GM21515 (cell line): ENCODE measurements around the gene SDK1.
"Not testable (repeated sequence)": the region's sequence is repeated elsewhere in the genome, so short reads cannot be mapped to it uniquely, and the experiment has no call there.

Experiments
- ATAC-seq: cut with Tn5 transposase; IDR thresholded peaks from one replicate; pipeline ENCODE4 v1.9.1; 2021; ENCODE audit not compliant: unreplicated experiment

SDK1 gene

DNA sequence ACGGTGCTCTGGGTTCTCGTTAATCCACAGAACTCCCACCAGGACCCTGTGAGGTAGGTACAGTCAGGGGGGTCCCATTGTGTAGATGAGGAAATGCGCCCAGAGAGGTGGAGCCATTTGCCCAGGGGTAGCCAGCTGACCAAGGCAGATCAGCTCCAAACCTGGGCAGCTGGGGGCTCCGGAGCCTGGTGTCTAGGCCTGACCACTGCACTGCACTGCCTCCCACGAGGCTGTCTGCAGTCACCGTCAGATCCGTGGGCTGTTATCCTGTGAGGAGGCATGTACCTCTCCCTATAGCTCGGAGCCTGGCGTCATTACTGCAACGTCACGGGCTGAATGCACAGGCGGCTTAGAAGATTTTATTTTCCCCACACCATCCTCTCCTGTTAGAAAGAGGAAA, 969.2 kb downstream of the SDK1 start:
- ATAC-seq, result no peak

DNA sequence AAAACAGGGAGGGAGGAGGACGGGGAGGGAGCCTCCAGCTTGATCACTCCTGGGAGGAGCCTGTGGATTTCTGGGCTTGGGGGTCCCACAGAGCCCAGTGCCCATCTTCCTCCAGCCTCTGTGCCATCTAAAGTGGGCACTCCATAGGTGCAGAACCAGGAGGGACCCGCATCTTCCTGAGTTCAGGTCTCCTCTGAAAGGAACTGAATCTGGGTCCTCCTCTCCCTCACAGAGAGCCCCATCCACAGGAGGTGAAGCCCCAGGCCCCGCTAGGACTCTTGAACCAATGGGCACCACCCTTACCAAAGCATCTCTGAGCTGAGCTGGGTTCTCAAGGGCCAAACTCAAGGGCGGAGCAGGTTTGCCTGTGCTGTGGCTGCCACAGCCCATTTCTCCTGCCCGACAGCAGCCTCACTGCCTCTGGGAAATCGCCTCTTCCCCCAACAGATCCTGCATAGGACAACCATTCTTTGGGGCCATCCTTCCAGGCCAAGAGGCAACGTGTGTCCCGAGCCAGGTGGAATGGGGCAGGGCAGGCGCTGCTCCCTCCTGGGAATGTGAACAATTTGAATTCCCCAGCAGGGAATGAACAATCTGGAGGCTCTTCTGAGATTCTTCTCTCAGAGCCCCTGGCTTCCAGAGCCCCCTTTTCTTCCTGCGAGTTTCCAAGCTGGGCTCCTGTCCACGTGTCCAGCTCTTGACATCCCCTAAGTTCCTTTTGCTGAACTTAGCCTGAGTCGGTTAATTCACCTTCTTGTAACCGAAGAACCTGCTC, 970.1 kb downstream of the SDK1 start:
- ATAC-seq, result no peak

DNA sequence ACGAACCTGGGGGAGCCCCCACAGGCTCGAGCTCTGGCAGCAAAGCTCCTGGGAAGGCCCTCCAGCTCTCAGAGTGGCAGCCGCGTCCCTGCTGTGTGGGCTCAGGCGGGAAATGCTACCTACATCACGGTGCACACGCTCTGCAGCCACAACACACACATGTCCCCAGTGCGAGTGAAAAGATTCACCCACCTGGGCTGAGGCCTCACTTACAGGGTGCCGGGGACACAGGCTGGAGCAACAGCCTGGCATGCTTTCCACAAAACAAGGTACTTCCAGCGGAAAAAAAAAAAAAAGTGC, 970.6 kb downstream of the SDK1 start:
- ATAC-seq, result no peak

DNA sequence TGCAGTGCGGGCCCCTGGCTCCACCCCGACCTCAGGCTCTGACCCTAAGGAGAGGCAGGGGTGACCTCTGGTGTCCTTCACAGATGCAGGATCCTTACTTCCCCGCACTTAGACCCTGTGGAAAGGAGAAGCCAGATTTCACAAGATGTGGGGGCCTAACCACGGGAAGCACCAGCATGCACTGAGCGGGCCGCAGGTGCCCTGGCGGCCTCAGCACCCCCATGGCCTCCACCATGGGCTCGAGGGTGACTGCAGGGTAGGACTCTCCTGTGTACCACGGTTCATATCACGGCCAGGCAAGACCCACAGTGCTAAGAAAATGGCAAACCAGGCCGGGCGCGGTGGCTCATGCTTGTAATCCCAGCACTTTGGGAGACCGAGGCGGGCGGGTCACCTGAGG, 971.1 kb downstream of the SDK1 start:
- ATAC-seq, result no peak

DNA sequence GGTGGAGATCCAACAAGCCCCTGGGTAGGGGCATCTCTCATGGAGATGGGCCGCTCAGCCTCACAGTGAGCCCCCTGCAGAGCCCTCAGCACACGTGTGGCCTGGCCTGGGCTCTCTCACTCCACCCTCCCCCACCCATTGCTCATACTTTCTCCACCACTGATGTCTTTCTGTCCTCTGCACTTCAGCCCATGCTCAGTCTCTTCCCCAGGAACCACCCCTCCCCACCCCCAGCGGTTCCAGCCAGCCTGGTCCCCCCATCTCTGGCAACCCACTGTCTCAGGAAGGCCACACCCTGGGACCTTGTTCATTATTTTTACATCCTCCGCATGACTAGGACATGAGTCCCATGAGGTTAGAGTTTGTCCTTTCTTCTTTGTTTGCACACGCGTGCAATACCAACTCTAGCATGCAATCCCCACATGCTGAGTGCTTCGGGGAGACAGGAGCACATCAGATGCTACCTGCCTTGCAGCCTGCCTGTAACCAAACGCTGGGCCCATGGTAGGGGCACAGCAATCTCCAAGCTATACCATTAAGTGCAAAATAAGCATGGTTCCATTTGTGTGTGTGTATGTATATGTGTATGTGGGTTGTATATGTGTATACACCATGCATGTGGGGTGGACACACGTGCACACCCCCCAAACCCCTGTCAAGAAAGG, 972.6 kb downstream of the SDK1 start:
- ATAC-seq, result no peak

DNA sequence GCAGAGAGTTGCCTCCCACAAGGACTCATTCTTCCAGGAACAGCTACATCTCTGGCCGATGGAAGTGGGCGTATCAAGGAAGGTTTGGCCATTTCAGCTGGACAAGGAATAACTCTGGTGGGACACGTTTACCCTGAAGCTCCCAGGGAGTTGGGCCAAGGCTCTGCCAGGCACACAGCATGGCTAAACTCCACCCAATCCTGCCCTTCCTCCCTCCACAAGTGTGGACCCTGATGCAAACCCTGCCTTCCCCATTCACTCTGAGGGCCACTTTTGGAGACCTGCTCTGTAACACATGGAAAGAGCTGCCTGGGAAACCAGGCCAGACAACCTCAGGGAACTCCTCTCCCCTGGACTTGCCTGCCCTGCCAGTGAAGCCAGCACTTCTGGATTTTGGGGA, 973.2 kb downstream of the SDK1 start:
- no peak for ATAC-seq

DNA sequence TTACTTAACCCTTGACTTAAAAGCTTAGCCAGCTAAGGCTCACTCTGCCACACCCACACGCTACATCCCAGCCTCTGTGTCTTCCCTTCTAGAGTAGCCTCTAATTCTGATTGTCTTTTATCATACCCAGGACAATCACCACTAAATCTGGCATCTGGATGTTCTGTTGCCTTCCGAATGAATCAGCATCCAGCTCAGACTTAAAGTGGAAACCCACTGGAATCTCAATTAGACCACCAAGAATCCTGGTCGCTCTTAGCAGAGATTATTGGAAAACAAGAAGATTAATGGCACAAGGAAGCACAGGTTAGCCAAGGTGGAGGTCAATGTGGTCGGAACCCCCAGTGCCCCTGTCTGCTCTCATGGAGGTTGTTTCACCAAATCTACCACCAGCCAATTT, 976.9 kb downstream of the SDK1 start:
- ATAC-seq, result no peak

DNA sequence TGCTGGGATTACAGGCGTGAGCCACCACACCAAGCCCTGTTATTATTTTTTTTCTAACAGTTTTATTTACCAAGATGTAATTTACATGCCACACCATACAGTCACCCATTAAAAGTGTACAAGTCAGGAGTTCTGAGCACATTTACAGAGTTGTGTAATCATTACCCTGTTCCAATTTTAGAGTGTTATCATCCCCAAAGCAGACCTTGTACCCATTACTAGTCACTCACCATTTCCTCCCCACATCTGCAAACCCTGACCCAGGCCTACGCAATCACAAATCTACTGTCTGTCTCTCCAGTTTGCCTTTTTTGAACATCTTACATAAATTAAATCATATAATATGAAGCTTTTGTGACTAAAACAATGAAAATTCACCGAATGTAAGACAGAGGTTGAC, 978.2 kb downstream of the SDK1 start:
- ATAC-seq, result no peak

DNA sequence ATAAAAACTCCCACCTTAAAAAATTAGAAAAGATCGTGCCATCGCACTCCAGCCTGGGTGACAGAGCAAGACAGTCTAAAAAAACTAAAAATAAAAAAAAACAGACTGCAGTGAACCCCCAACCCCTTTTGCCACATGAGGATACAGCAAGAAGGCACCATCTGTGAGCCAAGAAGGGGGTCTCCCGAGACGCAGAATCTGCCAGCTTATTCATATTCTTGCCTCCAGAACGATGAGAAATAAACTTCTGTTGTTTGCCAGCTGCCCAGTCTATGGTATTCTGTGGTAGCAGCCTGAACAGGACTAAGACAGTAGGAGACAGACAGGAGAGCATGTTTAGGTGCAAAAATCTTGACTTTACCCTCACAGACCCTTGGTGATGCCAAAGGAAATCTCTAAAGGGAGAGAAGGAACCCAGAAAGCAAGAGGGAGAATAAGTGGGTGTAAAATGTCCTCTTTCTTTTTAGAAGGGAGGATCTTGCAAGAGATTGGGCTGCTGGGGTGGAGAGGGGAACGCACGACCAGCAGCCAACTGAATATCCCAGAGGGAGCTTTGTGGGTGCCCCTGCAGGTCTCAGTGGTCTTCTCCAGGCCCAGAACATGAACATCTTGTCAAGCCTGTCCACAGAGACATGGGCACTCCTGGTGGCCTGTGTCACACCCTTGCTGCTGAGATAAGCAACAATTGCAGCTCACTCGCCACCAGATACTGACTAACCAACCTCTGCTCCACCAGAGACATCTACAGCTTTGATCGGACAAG, 980.4 kb downstream of the SDK1 start:
- ATAC-seq, result no peak

DNA sequence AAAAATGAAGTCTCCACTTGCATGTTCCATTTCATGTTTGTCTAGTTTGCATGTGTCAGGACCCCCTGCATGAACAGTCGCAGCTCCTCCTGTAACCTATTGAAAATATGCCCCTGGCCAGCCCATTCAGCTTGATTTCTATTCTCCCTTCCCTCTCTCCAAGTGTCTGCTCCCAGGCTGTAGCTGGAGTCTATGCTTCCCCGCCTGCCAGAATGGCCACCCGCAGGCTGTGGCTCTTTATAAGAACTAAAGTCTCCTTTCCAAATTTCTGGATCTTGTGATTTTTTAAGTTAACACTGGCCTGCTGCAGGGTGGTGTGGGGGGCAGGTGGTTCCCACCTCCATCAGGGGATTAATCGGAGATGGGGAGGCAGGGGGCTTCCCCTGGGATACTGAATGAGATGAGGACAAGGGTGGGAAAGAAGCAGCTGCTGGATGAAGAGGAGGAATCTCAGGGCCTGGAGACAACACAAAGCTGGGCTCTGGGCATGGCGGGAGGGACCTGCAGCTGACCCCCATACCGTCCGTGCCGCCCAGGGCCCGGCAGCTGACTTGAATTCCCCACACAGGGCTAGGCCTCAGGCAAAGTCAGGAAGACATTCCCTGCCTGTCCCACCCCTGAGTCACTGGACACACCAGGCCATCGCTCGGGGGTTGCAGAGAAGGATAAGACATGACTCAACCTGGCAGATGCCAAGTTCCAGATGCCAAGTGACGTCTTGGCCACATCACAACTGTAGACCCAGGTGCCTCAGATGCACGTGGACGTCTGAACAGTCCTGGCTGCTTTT, 981.6 kb downstream of the SDK1 start:
- ATAC-seq, result no peak

DNA sequence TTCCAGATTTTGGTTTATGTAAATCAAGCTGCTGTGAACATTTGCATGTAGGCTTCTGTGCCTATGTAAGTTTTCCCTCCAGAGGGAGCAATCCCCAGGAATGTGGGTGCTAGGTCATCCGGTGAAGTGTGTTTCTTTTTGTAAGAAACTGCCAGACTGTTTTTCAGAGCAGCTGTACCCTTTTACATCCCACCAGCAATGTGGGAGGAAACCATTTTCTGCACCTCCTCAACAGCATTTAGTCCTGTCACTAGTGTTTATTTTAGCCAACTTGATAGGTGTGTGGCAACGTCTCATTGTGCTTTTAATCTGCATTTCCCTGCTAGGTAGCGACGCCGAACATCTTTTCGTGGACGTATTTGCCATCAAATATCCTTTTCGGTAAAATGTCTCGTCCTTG, 985.3 kb downstream of the SDK1 start:
- no peak for ATAC-seq

DNA sequence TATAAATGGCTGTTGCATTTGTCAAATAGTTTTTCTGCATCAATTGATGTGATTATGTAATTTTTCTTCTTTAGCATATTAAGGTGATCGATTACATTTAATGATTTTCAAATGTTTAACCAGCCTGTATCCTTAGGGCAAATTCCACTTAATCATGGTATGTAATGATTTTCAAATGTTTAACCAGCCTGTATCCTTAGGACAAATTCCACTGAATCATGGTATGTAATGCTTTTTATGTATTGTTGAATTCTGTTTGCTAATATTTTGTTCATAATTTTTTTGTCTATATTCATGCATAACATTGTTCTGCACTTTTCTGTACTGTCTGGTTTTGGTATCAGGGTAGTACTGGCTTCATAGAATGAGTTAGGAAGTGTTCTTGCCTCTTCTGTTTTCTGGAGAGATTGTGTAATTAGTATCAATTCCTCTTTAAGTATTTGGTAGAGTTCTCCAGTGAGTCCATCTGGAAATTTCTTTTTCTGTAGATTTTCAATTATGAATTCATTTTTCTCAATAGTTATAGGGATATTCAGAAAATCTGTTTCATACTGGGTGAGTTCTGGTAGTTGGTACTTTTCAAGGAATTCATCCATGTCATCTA, 987.8 kb downstream of the SDK1 start:
- no peak for ATAC-seq

DNA sequence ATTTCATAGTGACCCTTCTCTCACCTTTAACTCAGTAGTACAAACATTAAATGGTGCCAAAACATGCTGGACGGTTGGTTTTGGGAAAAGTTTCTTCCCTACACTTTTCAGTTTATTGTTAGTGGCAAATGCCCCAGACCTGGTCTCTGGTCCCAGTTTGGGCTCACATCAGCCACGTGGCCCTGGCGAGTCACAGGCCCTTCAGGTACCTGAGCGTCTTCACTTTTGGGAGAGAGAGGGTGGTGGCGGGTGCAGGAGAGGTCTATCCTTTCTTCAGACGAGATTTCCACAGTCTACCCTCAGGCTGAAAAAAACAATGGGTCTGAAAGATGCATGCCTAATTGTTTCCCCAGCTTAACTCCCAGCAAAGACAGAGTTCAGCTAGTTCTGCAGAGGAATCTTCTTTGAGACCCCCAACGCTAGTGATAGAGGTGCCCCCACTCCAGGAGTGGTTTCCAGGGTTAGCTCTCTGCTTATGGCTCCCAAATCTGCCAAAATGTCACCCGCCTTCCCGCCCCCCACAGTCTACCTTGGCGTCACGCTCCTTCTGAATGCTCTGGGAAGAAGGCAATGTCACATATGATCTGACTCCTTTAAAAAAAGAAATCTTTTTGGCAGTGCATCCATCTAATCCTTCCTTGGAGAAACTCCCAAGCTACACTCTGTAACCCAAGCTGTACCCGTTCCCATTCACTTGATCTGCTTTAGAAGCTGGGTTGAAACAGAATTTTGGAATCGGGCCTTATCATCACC, 996.3 kb downstream of the SDK1 start:
- no peak for ATAC-seq

DNA sequence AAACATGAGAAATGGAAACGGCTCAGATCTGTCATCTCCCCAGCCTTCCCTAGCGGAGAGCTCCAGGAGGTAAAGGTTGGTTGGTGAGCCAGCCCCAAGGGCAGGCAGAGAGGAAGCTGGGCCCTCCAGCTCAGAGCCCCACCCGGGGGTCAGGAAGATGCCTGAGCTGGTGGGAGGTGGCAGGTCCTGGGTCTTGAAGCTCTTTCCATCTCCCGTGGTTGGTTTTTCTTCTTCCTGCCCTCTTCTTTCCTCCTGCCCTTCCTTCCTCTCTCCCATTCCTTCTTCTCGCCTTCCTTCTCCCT, 996.8 kb downstream of the SDK1 start:
- ATAC-seq, result no peak

DNA sequence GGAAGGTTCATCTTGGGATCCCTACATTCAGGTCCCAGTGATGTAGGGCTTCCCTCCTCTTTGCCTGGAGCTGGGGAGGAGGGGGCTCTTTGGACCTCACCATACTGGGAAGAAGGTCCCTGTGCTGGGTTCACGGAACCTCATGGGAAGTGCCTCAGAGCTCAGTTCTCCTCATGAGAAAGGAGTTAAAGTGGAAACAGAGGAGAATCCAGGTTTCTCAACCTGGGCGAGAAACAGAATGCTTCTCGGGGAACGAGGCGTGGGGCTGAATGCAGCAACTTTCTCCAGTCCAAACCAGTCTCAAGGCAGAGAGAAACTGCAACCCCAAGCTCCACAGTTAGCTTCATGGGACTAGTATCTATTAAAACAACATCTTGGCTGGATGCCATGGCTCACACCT, 998.4 kb downstream of the SDK1 start:
- no peak for ATAC-seq

DNA sequence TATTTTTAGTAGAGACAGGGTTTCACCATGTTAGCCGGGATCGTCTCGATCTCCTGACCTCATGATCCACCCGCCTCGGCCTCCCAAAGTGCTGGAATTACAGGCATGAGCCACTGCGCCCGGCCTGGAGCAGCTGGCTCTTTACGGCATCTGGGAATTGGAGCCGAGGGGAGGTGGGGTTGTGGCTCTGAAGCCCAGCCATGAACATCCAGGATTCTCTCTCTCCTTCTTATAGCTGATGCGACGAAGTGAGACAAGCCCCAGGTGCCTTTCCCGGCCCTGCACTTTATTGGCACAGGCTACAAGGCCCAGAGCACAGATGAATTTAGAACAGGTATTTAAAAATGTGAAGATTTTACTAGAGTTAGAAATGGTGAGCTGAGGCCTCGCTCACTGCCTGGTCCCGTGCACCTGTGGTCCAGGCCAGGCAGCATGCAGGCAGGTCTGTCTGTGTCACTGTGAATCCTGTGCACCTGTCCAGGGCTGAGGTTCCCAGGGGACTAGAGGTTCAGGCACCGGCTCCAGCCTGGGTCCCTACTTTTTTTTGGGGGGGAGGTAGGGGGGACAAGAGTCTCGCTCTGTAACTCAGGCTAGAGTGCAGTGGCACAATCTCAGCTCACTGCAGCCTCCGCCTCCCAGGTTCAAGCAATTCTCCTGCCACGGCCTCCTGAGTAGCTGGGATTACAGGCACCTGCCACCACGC, 1001.3 kb downstream of the SDK1 start:
- ATAC-seq, result no peak

DNA sequence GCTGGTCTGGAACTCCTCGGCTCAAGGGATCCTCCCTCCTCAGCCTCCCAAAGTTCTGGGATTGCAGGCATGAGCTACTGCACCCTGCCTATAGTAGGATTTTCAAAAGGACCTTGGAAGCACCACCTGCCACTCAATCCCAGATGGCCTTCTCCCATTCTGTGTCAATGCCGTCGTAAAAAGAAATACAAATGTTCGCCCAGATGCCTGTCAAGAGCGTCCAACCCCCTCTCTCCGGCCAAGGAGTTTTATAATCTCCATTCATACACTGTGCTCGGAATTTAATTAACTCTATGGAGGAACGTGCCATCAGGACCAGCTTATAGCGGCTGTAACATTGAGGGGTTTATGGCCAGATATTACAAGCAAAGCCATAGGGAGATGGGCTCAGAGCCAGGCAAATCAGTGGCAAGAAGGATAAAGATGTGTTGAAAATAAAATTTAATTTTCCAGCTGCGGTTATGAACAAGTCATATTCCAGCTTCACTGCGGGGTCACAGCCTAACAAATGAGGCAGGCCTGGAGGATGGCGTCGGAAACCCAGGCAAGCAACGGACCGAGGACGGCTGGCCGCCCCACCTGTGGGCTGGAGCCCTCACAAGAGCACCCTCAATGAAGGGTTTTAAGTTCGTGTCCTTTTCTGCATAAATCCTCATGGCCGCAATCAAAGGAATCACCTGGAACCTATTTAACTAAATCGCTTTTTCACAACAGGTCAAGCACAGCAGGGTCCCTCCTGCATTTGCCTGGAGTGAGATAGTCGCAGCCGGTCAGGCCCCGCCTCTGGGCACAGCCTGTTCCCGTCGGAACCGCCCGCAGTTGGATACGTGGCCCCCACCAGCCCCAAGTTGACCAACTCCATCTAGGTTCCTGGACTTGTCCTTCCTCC, 1006.5 kb downstream of the SDK1 start:
- ATAC-seq, result no peak

DNA sequence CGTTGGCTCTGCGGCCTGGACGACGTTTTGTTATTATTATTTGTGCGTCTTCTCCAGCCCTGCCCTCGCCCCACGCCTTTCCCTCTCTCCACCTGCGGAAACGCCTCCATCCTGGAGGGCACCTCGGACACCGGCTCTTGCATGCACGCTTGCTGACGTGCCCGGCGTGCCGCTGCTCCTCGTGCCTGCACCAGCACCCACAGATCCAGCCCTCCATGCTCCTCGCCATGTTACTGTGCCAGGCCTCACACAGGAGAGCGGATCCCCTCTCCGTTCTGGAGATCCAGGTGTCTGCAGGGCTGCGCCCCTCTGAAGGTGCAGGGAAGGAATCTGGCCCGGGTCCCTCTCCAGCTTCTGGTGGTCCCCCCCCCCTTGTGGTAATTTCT, 1007.1 kb downstream of the SDK1 start:
- ATAC-seq, result no peak

DNA sequence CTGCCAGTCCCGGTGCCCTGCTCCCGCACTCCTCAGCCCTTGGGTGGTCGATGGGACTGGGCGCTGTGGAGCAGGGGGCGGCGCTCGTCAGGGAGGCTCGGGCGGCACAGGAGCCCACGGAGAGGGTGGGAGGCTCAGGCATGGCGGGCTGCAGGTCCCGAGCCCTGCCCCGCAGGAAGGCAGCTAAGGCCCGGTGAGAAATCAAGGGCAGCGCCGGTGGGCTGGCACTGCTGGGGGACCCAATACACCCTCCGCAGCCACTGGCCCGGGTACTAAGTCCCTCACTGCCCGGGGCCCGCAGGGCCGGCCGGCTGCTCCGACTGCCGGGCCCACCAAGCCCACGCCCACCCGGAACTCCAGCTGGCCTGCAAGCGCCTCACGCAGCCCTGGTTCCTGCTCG, 1012.9 kb downstream of the SDK1 start:
- not testable (repeated sequence) for ATAC-seq
